ENCODE results near the gene PPP1R3A. TPM values are rescaled to one million over a fixed set of nuclear protein-coding genes. Genes with fewer than 3 reads are reported as not detected.

Gene PPP1R3A
- total and polyA plus RNA-seq, 10 of the 15 experiments (the other 5 are each of a cell fraction or from before 2014, with no cell fraction given), result not detected

- no peak overlapping the region for H2AFZ ChIP-seq (ENCODE audit: control insufficient read depth, low read depth, low read length)
- DNase-seq (ENCODE audit: low read depth, low spot score) (no peak), ATAC-seq (no peak), FAIRE-seq (no peak)
- H3K4me2 ChIP-seq (ENCODE audit: control insufficient read depth, insufficient read depth), result no peak overlapping the region
- TF ChIP-seq CEBPB (IDR thresholded peaks at IDR 0.05; ENCODE audit: borderline replicate concordance in 1 of 2, low read depth in 2 of 2, low read length in 2 of 2) (no peak), HDGF (IDR thresholded peaks at IDR 0.05) (no peak), RCOR1 (conservative IDR thresholded peaks at IDR 0.05; ENCODE audit: low read depth, low read length) (no peak), FOXK2 (IDR thresholded peaks at IDR 0.05) (no peak), EED (IDR thresholded peaks at IDR 0.05; ENCODE audit: low read depth) (no peak)
- POLR2A ChIA-PET, result no interaction called here
- SMC1A ChIA-PET (ENCODE audit: uncharacterized antibody, unreplicated experiment), result no interaction called here
- no peak overlapping the region for H3K4me3 ChIP-seq
- no peak overlapping the region for H3K9ac ChIP-seq (ENCODE audit: control insufficient read depth, insufficient read depth, low read length)
- in situ Hi-C loops (cut with MboI) (no loop called here), intact Hi-C loops (cut with micrococcal nuclease; ENCODE audit: unreplicated experiment) (no loop called here)
- no peaks in the 10 kb centered on the region for H3K36me3 ChIP-seq (ENCODE audit: control insufficient read depth in 2 of 2, insufficient read depth in 2 of 2, low read length in 1 of 2)
- CTCF ChIA-PET, result interaction anchor here (1.2 to 1.5 kb wide), 2 partner anchors 10 to 15 kb away, joined by 3 read pairs; no protein-coding TSS in a partner anchor
- no peaks in the 10 kb centered on the region for H3K79me2 ChIP-seq (ENCODE audit: control insufficient read depth, insufficient read depth, low read length)
- BruUV-seq (replicated peaks), result no TSS peak
- no peak overlapping the region for H3K27ac ChIP-seq (ENCODE audit: control insufficient read depth, insufficient read depth)
- no peaks in the 10 kb centered on the region for H3K9me3 ChIP-seq (replicated peaks; ENCODE audit: control insufficient read depth, insufficient read depth, low read length)
- H4K20me1 ChIP-seq (ENCODE audit: control insufficient read depth, insufficient read depth), result no peaks in the 10 kb centered on the region
- no peaks in the 10 kb centered on the region for H3K4me1 ChIP-seq (ENCODE audit: control insufficient read depth, insufficient read depth, low read length)
- WGBS (ENCODE audit: insufficient coverage, insufficient replicate concordance, low lambda C conversion rate, missing lambda C conversion rate), result 0% methylated on average over 1 of the region's 1 CpG
- H3K27me3 ChIP-seq (replicated peaks in 1 of 2; ENCODE audit: control insufficient read depth in 2 of 2, insufficient read depth in 2 of 2, low read length in 1 of 2), result no peaks in the 10 kb centered on the region
- RAD21 ChIA-PET (ENCODE audit: unreplicated experiment), result no interaction called here
These were observed 14.3 kb downstream of the PPP1R3A start for GRCh38 chr7:113904521-113904920.

GRCh38 chr7:113892818-113893217, 26.0 kb downstream of the PPP1R3A start:
- RAD21 ChIA-PET (ENCODE audit: unreplicated experiment), result no interaction called here
- CTCF ChIA-PET, result no interaction called here
- POLR2A ChIA-PET, result no interaction called here
- H3K27ac ChIP-seq (ENCODE audit: control insufficient read depth, insufficient read depth), result no peak overlapping the region
- no TSS peak for BruUV-seq (replicated peaks)
- FAIRE-seq (no peak), ATAC-seq (no peak), DNase-seq (ENCODE audit: low read depth, low spot score) (no peak)
- H2AFZ ChIP-seq (ENCODE audit: control insufficient read depth, low read depth, low read length), result no peak overlapping the region
- intact Hi-C loops (cut with micrococcal nuclease; ENCODE audit: unreplicated experiment), result no loop called here
- in situ Hi-C loops (cut with MboI), result no loop called here
- SMC1A ChIA-PET (ENCODE audit: uncharacterized antibody, unreplicated experiment), result no interaction called here
- no peaks in the 10 kb centered on the region for H3K36me3 ChIP-seq (ENCODE audit: control insufficient read depth in 2 of 2, insufficient read depth in 2 of 2, low read length in 1 of 2)
- H3K9me3 ChIP-seq (replicated peaks; ENCODE audit: control insufficient read depth, insufficient read depth, low read length), result no peaks in the 10 kb centered on the region
- H3K9ac ChIP-seq (ENCODE audit: control insufficient read depth, insufficient read depth, low read length), result no peak overlapping the region
- H3K27me3 ChIP-seq (replicated peaks in 1 of 2; ENCODE audit: control insufficient read depth in 2 of 2, insufficient read depth in 2 of 2, low read length in 1 of 2), result no peaks in the 10 kb centered on the region
- H3K4me2 ChIP-seq (ENCODE audit: control insufficient read depth, insufficient read depth), result no peak overlapping the region
- no peaks in the 10 kb centered on the region for H3K79me2 ChIP-seq (ENCODE audit: control insufficient read depth, insufficient read depth, low read length)
- no peaks in the 10 kb centered on the region for H4K20me1 ChIP-seq (ENCODE audit: control insufficient read depth, insufficient read depth)
- WGBS (ENCODE audit: insufficient coverage, insufficient replicate concordance, low lambda C conversion rate, missing lambda C conversion rate), result 21% methylated on average over 3 of the region's 3 CpGs
- no peak overlapping the region for H3K4me3 ChIP-seq
- H3K4me1 ChIP-seq (ENCODE audit: control insufficient read depth, insufficient read depth, low read length), result no peaks in the 10 kb centered on the region
- TF ChIP-seq MTA3 (IDR thresholded peaks at IDR 0.05; ENCODE audit: borderline replicate concordance, low read length) (no peak), HCFC1 (IDR thresholded peaks at IDR 0.05; ENCODE audit: low read length) (no peak), CHD2 (IDR thresholded peaks at IDR 0.05; ENCODE audit: borderline replicate concordance, low read depth, low read length) (no peak), ZZZ3 (IDR thresholded peaks at IDR 0.05; ENCODE audit: control insufficient read depth, insufficient read length, low read depth) (no peak), RAD21 (IDR thresholded peaks at IDR 0.05; ENCODE audit: insufficient read depth, low read depth, low read length) (no peak)
